Hepatocyte (in vitro differentiated cells): ENCODE data around the gene SLC6A4. TPM values are rescaled to one million over a fixed set of nuclear protein-coding genes. Genes with fewer than 3 reads are reported as not detected.

ENCODE experiments used
- DNase-seq: peaks from one replicate; pipeline ENCODE4 v3.0.0-alpha.2; 2016; ENCODE audit warnings: low spot score
- H2AFZ ChIP-seq: fragments of 200-600 bp; sonication (generic); 2 replicates; pipeline ENCODE4 v1.6.0; 2016; ENCODE audit warnings: antibody characterized with exemption, mild to moderate bottlenecking
- H3K27ac ChIP-seq: fragments of 200-600 bp; sonication (generic); 2 replicates; pipeline ENCODE4 v1.5.1; 2016; ENCODE audit warnings: mild to moderate bottlenecking
- H3K27me3 ChIP-seq: fragments of 200-600 bp; sonication (generic); 2 replicates; pipeline ENCODE4 v1.6.1; 2016
- H3K36me3 ChIP-seq: fragments of 200-600 bp; sonication (generic); replicated peaks from 2 replicates; pipeline ENCODE4 v1.5.1; 2016; ENCODE audit warnings: low read depth; ENCODE audit not compliant: insufficient read depth
- H3K4me1 ChIP-seq: fragments of 200-600 bp; sonication (generic); 2 replicates; pipeline ENCODE4 v1.5.1; 2016; ENCODE audit warnings: mild to moderate bottlenecking, moderate library complexity; ENCODE audit not compliant: insufficient read depth
- H3K4me2 ChIP-seq: fragments of 200-600 bp; sonication (generic); 2 replicates; pipeline ENCODE4 v1.6.0; 2016
- H3K4me3 ChIP-seq: fragments of 200-600 bp; sonication (generic); 2 replicates; pipeline ENCODE4 v1.5.1; 2016; ENCODE audit warnings: mild to moderate bottlenecking
- H3K79me2 ChIP-seq: fragments of 200-600 bp; sonication (generic); 2 replicates; pipeline ENCODE4 v1.6.0; 2017; ENCODE audit warnings: mild to moderate bottlenecking
- H3K9me2 ChIP-seq: fragments of 200-600 bp; sonication (generic); replicated peaks from 2 replicates; pipeline ENCODE4 v1.6.0; 2017; ENCODE audit warnings: mild to moderate bottlenecking; ENCODE audit not compliant: insufficient read depth
- H3K9me3 ChIP-seq: fragments of 200-600 bp; sonication (generic); 2 replicates; pipeline ENCODE4 v1.5.1; 2016; ENCODE audit warnings: low read depth, mild to moderate bottlenecking
- H4K20me1 ChIP-seq: fragments of 200-600 bp; sonication (generic); 2 replicates; pipeline ENCODE4 v1.6.0; 2016; ENCODE audit warnings: mild to moderate bottlenecking; ENCODE audit not compliant: insufficient read depth, poor library complexity, severe bottlenecking
- CTCF ChIP-seq: fragments of 200-600 bp; sonication (generic); IDR thresholded peaks from 2 replicates; pipeline ENCODE4 v1.5.1; 2016; ENCODE audit warnings: antibody characterized with exemption, mild to moderate bottlenecking; ENCODE audit not compliant: poor library complexity
- EZH2 ChIP-seq: fragments of 200-600 bp; sonication (generic); IDR thresholded peaks from 2 replicates; pipeline ENCODE4 v1.6.1; 2016; ENCODE audit warnings: antibody characterized with exemption, mild to moderate bottlenecking, borderline replicate concordance
- EZH2phosphoT487 ChIP-seq: fragments of 200-600 bp; sonication (generic); IDR thresholded peaks from one replicate; pipeline ENCODE4 v1.6.1; 2018; ENCODE audit warnings: antibody characterized with exemption, mild to moderate bottlenecking, low read depth, moderate library complexity; ENCODE audit not compliant: unreplicated experiment, severe bottlenecking
- WGBS: methylation state at CpG from one replicate; pipeline ENCODE4 v1.1.6; 2016; ENCODE audit warnings: low lambda C conversion rate; ENCODE audit errors: missing lambda C conversion rate; 5-methylcytosine and 5-hydroxymethylcytosine counted together
- polyA plus RNA-seq: library from polyadenylated mRNA; unstranded; fragments of >200 nt; fragmentation: Nextera tagmentation; extraction: Ambion mirVana; gene quantifications from 2 replicates; pipeline ENCODE4 v1.2.1, GENCODE V29; 2016
- total RNA-seq: library from RNA; depleted of rRNA; stranded (reverse); fragments of >200 nt; gene quantifications from 2 replicates; pipeline ENCODE4 v1.2.3, GENCODE V29; 2014

Gene SLC6A4
- total and polyA plus RNA-seq, 2 experiments from 2014 or later, result 2.0 to 2.6 TPM

DNA sequence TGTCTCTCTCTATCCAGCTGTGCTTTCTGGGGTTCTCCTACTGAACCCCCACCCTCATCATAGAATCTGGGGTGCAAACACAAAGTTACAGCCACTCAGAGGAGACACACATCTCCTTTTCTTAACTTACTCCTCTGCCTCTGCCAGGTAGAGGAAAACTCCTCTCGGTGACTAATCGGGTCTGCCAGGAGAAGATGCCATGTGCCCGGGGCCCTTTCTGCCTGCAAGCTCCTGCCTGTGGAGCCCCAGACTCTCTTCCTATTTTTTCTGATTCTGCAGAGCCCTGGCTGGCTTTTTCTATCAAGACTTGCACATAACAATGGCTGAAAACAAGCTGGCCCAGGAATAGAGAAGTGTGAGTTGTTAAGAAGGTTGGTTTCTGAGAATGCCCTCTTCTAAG is 10.4 kb downstream of the SLC6A4 start:
- H3K4me3 ChIP-seq, result no peak overlapping the region
- H3K79me2 ChIP-seq, result no peaks in the 10 kb centered on the region
- TF ChIP-seq EZH2 (no peak), CTCF (no peak), EZH2phosphoT487 (no peak)
- no peak for DNase-seq
- no peaks in the 10 kb centered on the region for H3K9me2 ChIP-seq
- peak overlapping the region; percentile 60 for H3K27ac ChIP-seq
- H3K27me3 ChIP-seq, result no peaks in the 10 kb centered on the region
- no peak overlapping the region for H3K4me2 ChIP-seq
- no peaks in the 10 kb centered on the region for H3K36me3 ChIP-seq
- H3K9me3 ChIP-seq, result no peaks in the 10 kb centered on the region
- no peak overlapping the region for H2AFZ ChIP-seq
- peaks cover 16% of the 10 kb centered on the region for H3K4me1 ChIP-seq
- no peaks in the 10 kb centered on the region for H4K20me1 ChIP-seq
- WGBS, result 84% methylated on average over 3 of the region's 3 CpGs

DNA sequence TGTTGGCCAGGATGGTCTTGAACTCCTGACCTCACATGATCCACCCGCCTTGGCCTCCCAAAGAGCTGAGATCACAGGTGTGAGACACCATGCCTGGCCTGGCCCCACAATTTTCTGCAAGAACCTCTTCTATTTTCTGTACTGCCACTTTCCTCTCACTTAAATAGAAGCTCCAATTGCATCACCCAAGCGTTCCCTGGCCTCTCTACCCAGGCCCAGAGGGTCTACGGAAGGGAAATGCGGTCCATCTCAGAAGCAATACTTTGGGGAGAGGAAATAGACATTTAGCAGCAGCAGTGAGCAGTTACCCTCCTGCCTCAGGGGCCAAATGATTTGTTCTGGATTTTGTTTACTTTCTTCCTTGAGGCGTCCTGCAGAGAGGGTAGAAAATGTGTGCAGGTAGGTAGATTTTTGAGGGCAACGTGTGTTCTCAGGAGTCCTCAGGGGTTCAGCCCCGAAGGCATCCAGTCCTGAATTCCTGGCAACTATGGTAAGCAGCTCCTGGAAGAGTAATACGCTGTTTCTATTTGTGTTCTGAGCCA is 11.0 kb downstream of the SLC6A4 start:
- no peak overlapping the region for H3K27ac ChIP-seq
- no peak overlapping the region for H3K4me3 ChIP-seq
- H3K36me3 ChIP-seq, result no peaks in the 10 kb centered on the region
- no peaks in the 10 kb centered on the region for H3K9me3 ChIP-seq
- H3K79me2 ChIP-seq, result no peaks in the 10 kb centered on the region
- peaks cover 18% of the 10 kb centered on the region for H3K4me1 ChIP-seq
- H3K4me2 ChIP-seq, result no peak overlapping the region
- no peaks in the 10 kb centered on the region for H3K9me2 ChIP-seq
- H2AFZ ChIP-seq, result no peak overlapping the region
- 65% methylated on average over 8 of the region's 8 CpGs for WGBS
- DNase-seq, result no peak
- no peak for TF ChIP-seq CTCF
- no peak for TF ChIP-seq EZH2
- TF ChIP-seq EZH2phosphoT487, result no peak
- H3K27me3 ChIP-seq, result no peaks in the 10 kb centered on the region
- no peaks in the 10 kb centered on the region for H4K20me1 ChIP-seq

- H2AFZ ChIP-seq, result no peak overlapping the region
- H3K4me2 ChIP-seq, result peak overlapping the region; percentile 15
- TF ChIP-seq CTCF (no peak), EZH2 (no peak), EZH2phosphoT487 (no peak)
- no peaks in the 10 kb centered on the region for H4K20me1 ChIP-seq
- DNase-seq, result peak; percentile 43
- H3K27ac ChIP-seq, result peak overlapping the region; percentile 60
- 67% methylated on average over 13 of the region's 13 CpGs for WGBS
- H3K9me3 ChIP-seq, result no peaks in the 10 kb centered on the region
- no peaks in the 10 kb centered on the region for H3K79me2 ChIP-seq
- no peak overlapping the region for H3K4me3 ChIP-seq
- no peaks in the 10 kb centered on the region for H3K27me3 ChIP-seq
- H3K4me1 ChIP-seq, result peaks cover 21% of the 10 kb centered on the region
- no peaks in the 10 kb centered on the region for H3K9me2 ChIP-seq
- H3K36me3 ChIP-seq, result no peaks in the 10 kb centered on the region
Observed at GRCh38 chr17:30222721-30223175, 12.7 kb downstream of the SLC6A4 start.

DNA sequence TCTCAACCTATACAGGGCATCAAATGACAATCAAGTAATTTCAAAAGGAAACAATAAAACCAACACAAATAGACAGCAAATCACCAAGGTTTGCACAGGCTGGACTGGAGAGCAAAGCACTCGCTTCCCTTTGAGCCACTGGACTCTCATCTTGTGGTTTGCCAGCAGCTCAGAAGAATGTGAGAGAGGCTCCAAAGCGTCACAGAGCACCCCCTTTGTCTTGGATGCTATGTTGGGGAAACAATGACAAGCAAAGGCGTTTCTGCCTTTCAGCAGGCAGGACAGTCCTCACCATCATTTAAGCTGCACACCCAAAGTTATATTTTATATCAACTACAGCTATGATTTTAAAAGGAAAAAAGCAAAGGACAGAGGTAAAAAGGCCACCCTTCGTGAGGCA is 13.2 kb downstream of the SLC6A4 start:
- no peaks in the 10 kb centered on the region for H3K79me2 ChIP-seq
- no peak for TF ChIP-seq EZH2phosphoT487
- TF ChIP-seq CTCF, result no peak
- TF ChIP-seq EZH2, result no peak
- H3K9me2 ChIP-seq, result no peaks in the 10 kb centered on the region
- no peak overlapping the region for H3K4me3 ChIP-seq
- H3K4me2 ChIP-seq, result peak overlapping the region; percentile 15
- peak overlapping the region; percentile 60 for H3K27ac ChIP-seq
- peaks cover 21% of the 10 kb centered on the region for H3K4me1 ChIP-seq
- no peaks in the 10 kb centered on the region for H3K9me3 ChIP-seq
- no peaks in the 10 kb centered on the region for H3K36me3 ChIP-seq
- no peak overlapping the region for H2AFZ ChIP-seq
- H3K27me3 ChIP-seq, result no peaks in the 10 kb centered on the region
- WGBS, result 80% methylated on average over 4 of the region's 4 CpGs
- no peaks in the 10 kb centered on the region for H4K20me1 ChIP-seq
- no peak for DNase-seq
